Amygdala (tissue), 56 donors: Measurements from ENCODE around the gene SLC36A1.

Experiments
- DNase-seq, 56 donors: peaks; one replicate each; lab custom pipeline; 2025; lab: John Stamatoyannopoulos, UW

The SLC36A1 gene

DNA sequence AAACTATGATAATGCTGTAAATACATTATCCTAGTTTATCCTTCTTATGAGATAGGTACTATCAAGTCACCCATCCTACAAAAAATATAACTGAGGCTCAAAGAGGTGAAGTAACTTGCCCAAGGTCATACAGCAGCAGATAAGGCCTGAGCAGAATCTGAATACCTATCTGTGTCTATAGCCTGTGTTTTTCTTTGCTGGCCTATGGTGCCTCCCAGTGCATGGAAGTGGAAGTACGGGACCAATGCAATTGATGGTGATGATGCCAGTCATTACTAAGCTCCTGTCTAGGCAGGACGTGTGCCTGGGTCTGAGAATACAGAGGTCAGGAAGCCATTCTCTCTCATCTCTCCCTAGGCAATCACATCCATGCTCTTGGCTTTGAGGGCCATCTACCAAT lies 75.9 kb downstream of the SLC36A1 start:
- DNase-seq: peak in 2 of 56 donors; percentile 2 to 25

DNA sequence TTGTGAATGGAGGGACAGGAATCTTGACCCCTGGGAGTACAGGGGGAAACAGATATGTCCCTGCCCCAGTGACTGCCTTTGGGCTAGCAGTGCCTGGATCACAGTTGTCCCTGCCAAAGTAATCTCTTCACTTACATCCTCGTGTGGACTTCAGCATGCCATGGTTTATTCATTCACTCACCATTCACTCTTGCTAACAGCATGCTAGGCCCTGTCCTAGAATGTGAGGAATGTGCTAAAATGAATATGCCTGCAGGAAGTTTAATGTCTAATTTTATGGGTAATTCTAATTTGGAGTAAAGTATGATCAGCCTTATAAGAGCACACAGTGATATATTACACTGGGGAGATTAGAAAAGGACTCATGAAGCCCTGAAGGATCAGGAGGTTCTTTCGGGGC lies 80.8 kb downstream of the SLC36A1 start:
- no peak for DNase-seq

DNA sequence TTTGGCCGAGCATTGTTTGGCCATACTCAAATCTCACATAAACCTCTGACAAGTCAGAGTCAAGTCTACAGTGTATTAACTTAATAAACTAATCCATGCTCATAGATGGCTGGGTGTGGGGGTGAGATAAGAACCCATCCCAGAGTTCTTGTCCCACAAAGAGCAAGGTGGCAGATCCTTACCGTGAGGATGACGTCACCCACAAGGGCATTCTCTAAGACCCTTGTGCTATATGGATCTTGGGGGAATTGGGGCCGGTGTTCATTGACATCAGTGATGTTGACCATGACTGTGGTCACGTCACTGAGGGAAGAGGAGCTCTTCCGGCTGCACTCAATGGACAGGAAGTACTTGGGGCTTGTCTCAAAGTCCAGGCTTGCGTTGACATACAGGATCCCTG lies 81.6 kb downstream of the SLC36A1 start:
- no peak for DNase-seq

DNA sequence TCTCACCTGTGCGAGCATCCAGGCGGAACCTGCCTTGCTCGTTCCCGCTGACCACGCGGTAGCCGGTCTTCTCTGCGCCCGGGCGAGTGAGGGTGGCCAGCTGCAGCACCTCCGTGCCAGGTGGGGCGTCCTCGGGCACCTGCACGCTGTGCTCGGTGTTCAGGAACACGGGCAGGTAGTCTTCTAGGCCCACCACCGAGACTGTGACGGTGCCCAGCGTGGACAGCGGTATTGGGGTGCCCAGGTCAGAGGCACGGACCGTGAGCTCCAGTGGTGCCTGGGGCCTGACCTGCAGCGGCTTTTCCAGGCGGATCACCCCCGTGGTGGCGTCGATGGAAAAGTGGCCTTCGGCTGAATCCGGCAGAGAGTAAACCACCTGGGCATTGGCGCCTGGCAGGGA lies 84.2 kb downstream of the SLC36A1 start:
- no peak for DNase-seq

DNA sequence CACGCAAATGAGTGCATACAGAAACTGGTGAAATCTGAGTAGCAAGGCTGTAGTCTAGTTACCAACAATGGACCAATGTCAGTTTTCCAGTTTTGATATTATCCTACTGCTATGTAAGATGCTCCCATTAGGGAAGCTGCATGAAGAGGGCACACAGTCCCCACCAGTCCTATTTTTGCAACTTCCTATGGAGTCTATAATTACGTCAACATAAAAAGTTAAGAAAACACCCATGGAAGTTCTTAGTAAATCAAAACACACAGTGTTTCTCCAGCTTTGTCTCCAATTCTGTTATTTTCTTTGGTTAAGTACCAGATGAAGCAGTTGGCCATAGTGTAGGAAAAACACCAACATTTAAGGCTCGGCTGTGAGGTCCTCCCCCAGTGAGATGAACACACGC lies 85.0 kb downstream of the SLC36A1 start:
- DNase-seq: no peak

DNA sequence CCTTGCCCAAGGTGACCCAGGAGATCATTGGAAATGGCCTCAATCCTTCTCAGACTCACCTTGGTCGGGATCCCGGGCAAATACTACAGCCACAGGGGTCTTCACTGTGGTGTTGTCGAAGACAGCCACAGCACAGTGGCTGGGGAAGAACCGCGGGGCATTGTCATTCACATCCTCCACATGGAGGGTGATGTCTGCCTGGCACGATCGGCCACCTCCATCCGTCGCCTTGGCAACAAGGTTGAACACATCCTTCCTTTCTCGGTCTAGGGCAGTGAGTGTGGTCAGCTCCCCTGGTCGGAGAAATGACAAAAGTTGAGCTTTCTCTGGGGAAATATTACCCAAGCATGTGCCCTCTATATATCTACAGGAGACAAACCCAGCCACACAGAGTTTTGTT lies 86.9 kb downstream of the SLC36A1 start:
- no peak for DNase-seq

DNA sequence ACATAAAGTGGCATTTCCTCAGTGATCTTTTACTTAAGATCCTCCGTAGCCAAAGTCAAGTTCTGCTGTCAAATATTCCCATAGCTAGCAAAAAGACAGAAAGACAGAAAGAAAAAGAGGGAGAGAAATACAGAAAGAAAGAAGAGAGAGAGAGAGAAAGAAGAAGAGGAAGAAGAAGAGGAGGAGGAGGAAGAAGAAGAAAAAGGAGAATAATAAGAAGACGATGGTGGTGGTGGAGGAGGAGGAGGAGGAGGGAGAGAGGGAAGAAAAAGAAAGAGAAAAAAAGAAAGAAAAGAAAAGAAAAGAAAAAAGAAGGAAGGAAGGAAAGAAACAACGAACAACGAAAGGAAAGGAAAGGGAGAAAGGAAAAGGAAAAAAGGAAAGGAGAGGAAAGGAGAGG lies 89.6 kb downstream of the SLC36A1 start:
- no peak for DNase-seq

DNA sequence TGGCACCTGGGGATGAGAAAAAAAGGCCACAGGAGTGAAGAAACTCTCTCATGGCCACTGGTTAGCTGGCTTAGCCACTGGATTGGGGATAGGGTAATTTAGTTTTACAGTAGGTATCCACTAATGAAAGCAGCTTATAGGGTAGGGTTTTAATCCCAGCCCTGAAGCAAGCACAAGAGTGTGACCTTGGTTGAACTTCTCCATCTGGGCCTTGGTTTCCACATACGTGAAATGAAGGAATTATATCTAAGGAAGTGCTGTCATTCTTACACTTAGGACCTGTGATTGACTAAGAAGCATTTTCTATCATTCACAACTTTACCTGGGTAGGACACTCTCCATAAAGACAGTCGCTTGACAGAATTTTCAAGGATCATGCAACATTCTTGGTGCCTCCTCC lies 94.2 kb downstream of the SLC36A1 start:
- DNase-seq: no peak
